Measurements from ENCODE around the gene PARVG. TPM values are rescaled to one million over a fixed set of nuclear protein-coding genes. Genes with fewer than 3 reads are reported as not detected.
"Not testable (repeated sequence)": the region's sequence is repeated elsewhere in the genome, so short reads cannot be mapped to it uniquely, and the experiment has no call there.

The PARVG gene
- total RNA-seq, 1 donor from 2014 or later: 19.9 TPM

- no peak for TF ChIP-seq CTCF (IDR thresholded peaks at IDR 0.05)
- Histone ChIP-seq H3K36me3 (no peaks in the 10 kb centered on the region), H3K4me3 (no peak overlapping the region), H3K27me3 (no peaks in the 10 kb centered on the region), H3K4me1 (no peaks in the 10 kb centered on the region), H3K27ac (no peak overlapping the region), H3K9me3 (peaks cover 0 to 14% of the 10 kb centered on the region in 2 donors)
- intact Hi-C loops (cut with DNase I): no loop called here
- no peak for DNase-seq (ENCODE audit: low spot score in 2 of 2)
Measured at GRCh38 chr22:44225812-44226211, 45.1 kb downstream of the PARVG start.

- intact Hi-C loops (cut with DNase I): no loop called here
- Histone ChIP-seq H3K36me3 (no peaks in the 10 kb centered on the region), H3K4me3 (no peak overlapping the region), H3K4me1 (no peaks in the 10 kb centered on the region), H3K27ac (no peak overlapping the region), H3K27me3 (no peaks in the 10 kb centered on the region), H3K9me3 (peaks cover 0 to 14% of the 10 kb centered on the region in 2 donors)
- DNase-seq (ENCODE audit: low spot score in 2 of 2): no peak
- TF ChIP-seq CTCF (IDR thresholded peaks at IDR 0.05): no peak
Measured at GRCh38 chr22:44229331-44229730, 48.6 kb downstream of the PARVG start.

GRCh38 chr22:44229809-44230208 is 49.1 kb downstream of the PARVG start:
- TF ChIP-seq CTCF (IDR thresholded peaks at IDR 0.05): no peak
- no peaks in the 10 kb centered on the region for H3K36me3 ChIP-seq
- intact Hi-C loops (cut with DNase I): no loop called here
- H3K27me3 ChIP-seq: no peaks in the 10 kb centered on the region
- H3K27ac ChIP-seq: no peak overlapping the region
- no peak overlapping the region for H3K4me3 ChIP-seq
- no peaks in the 10 kb centered on the region for H3K4me1 ChIP-seq
- peaks cover 0 to 14% of the 10 kb centered on the region in 2 donors for H3K9me3 ChIP-seq
- no peak for DNase-seq (ENCODE audit: low spot score in 2 of 2)

GRCh38 chr22:44231233-44231632 is 50.5 kb downstream of the PARVG start:
- H3K9me3 ChIP-seq: peaks cover 0 to 14% of the 10 kb centered on the region in 2 donors
- TF ChIP-seq CTCF (IDR thresholded peaks at IDR 0.05): no peak

GRCh38 chr22:44234372-44234771 is 53.6 kb downstream of the PARVG start:
- H3K4me1 ChIP-seq; intact Hi-C loops (cut with DNase I); H3K36me3 ChIP-seq; H3K4me3 ChIP-seq; H3K27me3 ChIP-seq; H3K27ac ChIP-seq; DNase-seq (ENCODE audit: low spot score in 2 of 2): not testable (repeated sequence)
- peaks cover 0 to 11% of the 10 kb centered on the region in 2 donors for H3K9me3 ChIP-seq

More at GRCh38 chr22:44231233-44231632, 50.5 kb downstream of the PARVG start:
- no peak for DNase-seq (ENCODE audit: low spot score in 2 of 2)
- no peak overlapping the region for H3K27ac ChIP-seq
- no peaks in the 10 kb centered on the region for H3K4me1 ChIP-seq
- no peaks in the 10 kb centered on the region for H3K36me3 ChIP-seq
- no peak overlapping the region for H3K4me3 ChIP-seq
- intact Hi-C loops (cut with DNase I): no loop called here
- H3K27me3 ChIP-seq: no peaks in the 10 kb centered on the region

GRCh38 chr22:44237290-44237689 is 56.6 kb downstream of the PARVG start:
- Histone ChIP-seq H3K27me3 (no peaks in the 10 kb centered on the region), H3K27ac (no peak overlapping the region), H3K4me1 (no peaks in the 10 kb centered on the region), H3K9me3 (peaks cover 0 to 10% of the 10 kb centered on the region in 2 donors), H3K4me3 (no peak overlapping the region), H3K36me3 (no peaks in the 10 kb centered on the region)
- no peak for DNase-seq (ENCODE audit: low spot score in 2 of 2)
- intact Hi-C loops (cut with DNase I): no loop called here
- no peak for TF ChIP-seq CTCF (IDR thresholded peaks at IDR 0.05)

GRCh38 chr22:44241121-44241520 is 60.4 kb downstream of the PARVG start:
- DNase-seq (ENCODE audit: low spot score in 2 of 2); H3K4me1 ChIP-seq; H3K36me3 ChIP-seq; intact Hi-C loops (cut with DNase I); H3K4me3 ChIP-seq; H3K27me3 ChIP-seq; H3K27ac ChIP-seq: not testable (repeated sequence)
- H3K9me3 ChIP-seq: peaks cover 0 to 10% of the 10 kb centered on the region in 2 donors
